SHP77 (cell line): Measurements from ENCODE around the gene RPL13.
A peak's percentile ranks its signal among the peaks of the same experiment; 100 is the strongest.

Experiments used
- DNase-seq, 2 experiments: peaks; one replicate each; lab custom pipeline; 2025; lab: John Stamatoyannopoulos, UW

RPL13 gene

DNA sequence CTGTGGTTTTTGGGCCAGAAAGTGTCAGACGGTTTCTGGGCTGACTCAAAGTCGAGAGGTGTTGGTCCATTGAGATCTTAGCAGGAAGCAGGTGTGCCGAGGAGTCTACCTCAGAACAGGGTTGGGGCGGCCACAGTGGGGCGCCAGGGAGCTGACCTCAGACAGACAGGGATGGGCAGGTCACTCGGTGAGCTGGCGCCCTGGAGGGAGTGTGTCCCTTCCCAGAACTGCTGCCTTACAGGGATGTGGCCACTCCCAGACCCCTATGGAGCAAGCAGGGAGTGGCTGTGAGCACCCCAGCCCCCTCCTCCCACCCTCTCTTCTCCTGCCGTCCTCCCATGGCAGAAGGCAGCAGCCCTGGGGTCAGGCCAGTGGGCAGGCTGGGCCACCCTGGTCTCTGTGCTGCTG is 39.0 kb downstream of the RPL13 start:
- DNase-seq, result peak; percentile 77 to 79

DNA sequence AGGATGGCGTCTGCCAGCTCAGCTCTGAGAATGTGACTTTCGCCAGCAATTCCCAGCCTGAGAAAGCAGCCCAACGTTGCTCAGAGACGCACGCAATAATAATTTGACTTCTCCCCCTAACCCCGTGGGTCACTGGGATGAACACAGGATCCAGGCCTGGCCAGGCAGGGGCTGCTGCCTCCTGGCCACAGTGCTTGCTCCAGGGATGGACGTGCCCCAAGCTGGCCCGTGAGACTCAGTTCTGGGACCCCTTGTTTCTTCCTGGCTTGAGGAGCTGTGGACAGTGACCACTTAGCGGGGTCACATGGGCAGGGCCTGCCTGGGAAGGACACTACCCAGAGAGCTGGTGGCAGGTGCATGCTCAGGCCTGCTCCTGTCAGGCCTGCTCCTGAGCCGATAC is 39.4 kb downstream of the RPL13 start:
- DNase-seq, result no peak

DNA sequence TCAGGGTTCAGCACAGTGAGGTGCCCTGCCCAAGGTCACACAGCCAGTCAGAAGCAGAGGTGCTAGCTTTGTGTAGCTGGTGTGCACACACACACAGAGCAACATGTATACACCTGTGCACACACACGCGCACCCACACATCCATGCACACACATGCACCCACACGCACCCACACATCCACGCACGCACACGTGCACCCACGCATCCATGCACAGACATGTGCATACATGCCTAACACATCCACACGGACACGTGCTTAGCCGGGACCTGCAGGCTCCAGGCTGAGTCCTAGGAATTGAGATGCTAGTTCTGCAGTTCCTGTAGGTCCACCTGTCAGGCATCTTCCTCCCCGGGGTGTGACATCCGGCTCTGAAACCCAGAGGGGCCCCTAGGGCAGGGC is 39.9 kb downstream of the RPL13 start:
- DNase-seq, result no peak

DNA sequence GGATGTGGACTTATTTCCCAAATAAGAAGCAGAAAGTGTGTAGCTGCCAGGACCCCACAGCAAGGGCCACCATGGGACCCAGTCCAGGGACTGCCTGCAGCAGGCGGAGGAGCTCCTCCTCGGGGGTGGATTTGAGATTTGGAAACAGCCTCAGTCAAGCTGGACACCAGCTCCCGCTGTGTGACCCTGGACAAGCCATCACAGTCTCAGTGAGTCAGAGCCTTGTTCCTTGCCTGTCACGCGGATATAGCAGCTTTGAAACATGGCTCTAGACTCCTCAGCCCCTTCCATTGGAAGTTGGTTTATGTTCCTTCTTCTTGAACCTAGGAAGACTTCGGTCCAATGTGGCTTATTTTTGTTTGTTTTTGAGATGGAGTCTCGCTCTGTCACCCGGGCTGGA is 40.5 kb downstream of the RPL13 start:
- DNase-seq, result no peak

DNA sequence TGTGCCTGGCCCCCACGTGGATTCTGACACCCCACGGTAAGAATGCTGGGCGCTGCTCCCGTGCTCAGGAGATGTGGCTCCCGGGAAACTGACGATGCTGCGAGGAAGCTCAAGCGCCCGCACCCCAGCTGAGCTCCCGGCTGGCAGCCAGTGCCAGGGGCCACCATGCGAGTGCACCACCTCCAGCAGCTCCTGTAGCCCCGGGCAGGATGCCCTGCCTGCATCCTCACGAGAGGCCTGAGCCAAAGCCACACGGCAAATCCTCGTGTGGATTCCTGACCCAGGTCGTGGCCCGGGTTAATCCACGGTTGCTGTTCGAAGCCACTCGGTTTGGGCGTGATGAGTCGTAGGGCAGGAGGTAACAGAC is 41.4 kb downstream of the RPL13 start:
- DNase-seq, result no peak

DNA sequence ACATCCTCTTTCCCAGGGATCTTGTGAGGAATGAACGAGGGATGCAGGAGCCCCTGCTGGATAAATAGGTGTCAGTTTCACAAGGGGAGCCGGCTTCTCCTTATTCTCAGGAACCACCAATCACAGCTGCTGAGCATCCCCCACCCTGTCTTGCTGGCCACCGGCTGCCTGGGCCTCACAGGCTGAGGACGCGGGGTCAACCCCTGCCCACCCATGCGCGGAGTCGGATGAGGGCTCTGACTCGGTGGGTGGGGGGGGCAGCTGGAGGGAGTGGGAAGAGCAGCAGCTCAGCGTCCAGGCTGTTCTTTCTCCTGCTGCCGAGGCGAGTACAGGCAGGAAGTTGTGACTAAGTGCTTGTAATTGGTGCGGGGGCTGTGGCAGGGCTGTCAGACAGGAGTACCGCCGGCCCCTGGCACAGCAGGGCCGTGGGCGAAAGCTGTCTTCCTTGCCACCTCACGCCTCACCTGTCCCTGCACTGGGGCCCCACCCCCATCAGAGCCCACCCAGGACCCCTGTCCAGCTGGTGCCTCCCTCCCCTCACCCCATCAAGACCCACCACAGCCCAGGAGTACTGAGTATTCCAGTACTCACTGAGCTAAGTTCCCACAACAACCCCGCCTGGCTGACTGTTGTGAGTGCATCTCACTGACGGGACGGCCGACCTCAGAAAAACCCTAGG is 41.9 kb downstream of the RPL13 start:
- DNase-seq, result peak; percentile 18 to 38

DNA sequence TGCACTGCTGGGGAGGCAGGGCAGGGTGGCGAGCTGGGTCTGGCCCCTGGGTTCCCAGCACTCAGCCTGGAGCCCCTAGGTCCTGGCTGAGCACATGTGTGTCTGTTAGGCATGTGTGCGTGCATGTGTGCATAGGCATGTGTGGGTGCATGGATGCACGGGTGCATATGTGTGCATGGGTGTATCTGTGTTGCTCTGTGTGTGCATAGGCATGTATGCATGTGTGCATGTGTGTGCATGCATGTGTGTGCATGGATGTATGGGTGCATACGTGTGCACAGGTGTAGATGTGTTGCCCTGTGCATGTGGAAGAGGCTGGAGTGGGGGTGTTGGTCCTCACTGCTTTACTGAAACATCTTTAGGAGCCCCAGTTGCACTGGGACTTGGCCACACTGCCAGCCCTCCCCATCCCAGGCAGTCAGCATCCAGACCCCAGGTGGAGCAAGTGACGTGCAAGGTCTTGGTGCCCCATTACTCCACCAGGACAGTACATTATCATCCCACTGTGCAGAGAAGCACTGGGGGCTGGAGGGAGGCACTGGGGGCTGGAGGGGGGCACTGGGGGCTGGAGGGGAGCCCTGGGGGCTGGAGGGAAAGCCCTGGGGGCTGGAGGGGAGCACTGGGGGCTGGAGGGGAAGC is 42.6 kb downstream of the RPL13 start:
- DNase-seq, result no peak

DNA sequence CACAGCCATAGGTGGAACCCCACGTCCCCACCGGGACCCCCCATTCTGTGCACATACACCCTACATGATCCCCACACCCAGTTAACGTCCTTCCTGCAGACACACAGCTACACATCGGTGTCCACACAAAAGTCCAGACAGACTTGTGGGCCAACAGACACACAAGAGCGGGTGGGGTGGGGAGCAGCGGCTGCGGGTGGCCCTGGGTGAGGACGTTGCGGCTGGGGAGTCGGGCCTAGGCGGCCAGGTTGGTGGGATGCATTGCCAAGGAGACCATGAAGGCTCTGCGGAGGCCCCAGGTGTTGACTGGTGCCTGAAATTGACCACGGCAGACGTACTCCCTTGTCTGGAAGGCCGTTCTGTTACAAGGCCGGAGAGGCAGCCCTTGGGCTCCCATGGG is 44.3 kb downstream of the RPL13 start:
- DNase-seq, result no peak

DNA sequence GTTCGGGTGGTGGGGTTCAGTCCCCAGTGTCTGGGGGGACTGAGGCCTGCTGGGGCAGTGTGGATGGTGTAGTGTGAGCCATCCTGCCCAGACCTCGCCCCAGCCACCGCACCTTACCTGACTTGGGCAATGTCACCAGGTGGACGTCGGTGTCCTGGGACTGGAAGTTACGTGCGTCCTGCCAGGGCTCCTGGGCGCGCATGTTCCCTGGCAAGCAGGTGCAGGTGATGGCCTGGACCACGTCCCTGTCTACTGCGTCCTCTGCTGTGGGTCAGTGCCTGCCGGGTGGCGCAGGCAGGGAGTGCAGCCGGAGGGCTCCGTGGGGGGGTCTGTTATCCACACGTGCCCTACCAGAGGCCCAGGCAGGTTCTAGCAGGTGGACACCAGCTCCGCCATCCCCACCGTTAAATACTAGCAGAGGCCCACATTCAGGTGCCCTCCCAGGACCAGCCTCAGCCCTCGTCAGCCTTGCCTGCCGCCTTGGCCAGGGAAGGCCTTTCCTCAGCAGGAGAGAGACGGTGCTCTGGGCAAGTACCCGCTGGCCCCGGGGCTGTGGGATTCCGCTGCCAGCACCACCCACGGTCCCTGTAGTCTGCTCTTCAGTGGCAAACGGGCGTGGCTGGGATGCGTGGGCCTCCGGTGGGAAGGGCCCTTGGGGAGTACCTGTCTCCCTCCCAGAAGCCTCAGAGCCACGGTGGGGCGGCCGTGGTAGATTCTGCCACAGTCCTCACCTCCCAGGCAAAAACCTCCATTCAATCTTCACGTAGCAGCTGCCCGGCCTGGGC is 44.9 kb downstream of the RPL13 start:
- DNase-seq, result no peak

DNA sequence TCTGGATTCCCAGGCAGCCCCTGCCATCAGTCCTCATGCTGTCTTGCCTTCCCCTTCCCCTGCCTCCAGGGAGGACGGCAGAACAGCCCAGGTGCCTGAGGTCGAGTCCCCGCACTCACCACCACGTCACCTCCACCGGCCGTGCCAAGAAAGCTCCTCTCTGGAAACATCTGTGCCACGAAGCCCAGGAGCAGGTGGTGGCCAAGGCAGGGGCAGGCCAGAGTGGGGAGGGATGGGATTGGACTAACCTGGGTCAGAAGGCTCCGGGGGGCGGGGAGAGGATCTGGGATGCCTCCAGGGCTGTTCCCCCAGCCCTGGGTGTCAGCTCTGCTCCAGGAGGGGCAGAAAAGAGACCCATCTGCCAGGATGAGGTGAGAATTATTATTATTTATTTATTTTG is 45.5 kb downstream of the RPL13 start:
- DNase-seq, result peak; percentile 87 to 89

DNA sequence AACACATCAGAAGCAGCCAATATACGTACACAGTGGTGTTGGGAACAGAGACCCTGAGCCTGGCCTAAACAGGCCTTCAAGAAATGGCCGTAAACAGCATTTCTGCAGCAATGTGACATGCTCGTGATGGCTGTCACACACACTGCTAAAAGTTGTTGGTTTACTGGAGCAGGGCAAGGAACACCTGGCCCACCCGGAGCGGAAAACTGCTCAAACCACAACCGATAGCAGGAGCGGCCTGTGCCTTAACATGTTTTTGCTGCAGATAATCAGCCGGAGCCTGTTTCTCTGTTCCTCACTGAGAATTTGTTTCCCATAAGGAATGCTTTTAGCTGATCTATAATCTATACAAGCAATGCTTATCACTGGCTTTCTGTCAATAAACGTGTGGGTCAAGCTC is 47.0 kb downstream of the RPL13 start:
- DNase-seq, result no peak

DNA sequence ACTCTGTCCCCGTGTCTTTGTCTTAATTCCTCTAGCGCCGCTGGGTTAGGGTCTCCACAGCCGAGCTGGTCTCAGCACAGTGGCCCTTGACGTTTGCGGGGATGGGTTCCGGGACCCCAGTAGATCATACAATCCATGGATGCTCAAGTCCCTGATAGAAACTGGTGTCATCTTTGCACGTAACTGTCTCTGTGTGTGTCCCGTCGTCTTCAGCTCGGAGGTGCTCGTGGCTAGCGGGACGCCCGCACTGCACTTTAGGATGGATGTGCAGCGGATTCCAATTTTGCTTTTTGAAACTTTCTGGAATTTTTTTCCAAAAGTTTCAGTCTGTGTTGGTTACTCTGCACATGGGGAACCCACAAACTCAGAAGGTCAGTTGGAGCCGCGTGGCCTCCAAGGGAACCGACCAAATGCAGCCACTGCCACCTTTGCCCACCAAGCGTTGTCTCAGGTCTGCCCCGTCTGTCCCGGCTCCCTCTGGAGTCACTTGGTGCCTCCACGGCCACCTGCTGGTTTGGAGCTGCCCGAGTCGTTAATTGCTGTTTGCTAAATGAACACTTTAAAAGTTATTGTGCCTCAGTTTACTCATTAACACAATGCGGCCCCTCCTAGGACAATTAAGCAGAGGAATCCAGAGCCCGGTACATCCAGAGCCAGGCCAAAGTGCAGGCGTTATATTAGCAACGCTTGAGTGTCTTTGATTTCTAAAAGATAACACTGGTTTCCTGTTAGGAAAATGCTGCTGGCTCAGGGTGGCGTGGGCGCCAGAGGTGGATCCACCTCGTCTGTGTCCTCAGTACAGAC is 47.7 kb downstream of the RPL13 start:
- no peak for DNase-seq

DNA sequence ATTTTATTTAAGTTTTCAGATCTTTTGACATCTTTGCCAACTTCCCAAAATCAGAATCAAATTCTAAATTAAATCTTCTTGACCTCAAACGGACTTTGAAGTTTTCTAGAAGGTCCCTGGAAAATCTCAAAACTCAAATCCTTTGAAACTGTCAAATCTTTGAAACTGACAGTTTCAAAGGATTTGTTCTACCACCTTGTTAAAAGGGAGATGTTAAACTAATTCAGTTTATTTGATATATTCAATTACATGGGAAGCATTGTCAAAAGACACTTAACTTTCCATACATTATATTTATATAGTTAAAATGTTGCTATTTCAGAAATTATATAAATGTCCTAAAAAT is 49.6 kb downstream of the RPL13 start:
- no peak for DNase-seq

DNA sequence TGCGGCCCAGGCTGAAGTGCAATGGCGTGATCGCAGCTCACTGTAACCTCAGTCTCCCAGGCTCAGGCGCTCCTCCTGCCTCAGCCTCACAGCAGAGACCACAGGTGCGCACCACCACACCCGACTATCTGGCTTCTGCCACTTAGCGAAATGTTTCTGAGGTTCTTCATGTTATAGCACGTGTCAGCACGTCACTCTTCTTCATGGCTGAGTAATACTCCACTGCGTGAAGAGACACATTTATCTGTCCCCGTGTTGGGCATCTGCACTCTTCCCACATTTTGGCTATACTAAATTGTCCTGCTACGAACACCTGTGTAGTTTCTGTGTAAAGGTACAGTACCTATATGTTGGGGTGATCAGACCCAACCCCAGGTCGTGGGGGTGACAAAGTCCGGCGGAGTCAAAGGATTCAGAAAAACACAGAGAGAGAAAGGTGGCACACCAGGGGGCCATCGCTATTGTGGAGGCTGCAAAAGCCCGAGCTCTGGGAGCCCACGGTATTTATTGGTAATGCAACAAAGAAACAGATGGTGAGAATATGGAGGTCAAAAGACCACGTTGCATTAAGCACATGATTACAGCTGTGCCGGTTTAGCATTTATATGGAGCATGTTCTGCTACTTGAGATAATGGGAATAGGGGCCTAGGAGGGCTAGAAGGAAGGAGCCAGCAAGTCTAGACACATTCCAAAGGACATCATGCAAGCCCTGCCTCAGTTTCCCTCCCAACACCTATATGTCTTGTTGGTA is 52.1 kb downstream of the RPL13 start:
- no peak for DNase-seq

DNA sequence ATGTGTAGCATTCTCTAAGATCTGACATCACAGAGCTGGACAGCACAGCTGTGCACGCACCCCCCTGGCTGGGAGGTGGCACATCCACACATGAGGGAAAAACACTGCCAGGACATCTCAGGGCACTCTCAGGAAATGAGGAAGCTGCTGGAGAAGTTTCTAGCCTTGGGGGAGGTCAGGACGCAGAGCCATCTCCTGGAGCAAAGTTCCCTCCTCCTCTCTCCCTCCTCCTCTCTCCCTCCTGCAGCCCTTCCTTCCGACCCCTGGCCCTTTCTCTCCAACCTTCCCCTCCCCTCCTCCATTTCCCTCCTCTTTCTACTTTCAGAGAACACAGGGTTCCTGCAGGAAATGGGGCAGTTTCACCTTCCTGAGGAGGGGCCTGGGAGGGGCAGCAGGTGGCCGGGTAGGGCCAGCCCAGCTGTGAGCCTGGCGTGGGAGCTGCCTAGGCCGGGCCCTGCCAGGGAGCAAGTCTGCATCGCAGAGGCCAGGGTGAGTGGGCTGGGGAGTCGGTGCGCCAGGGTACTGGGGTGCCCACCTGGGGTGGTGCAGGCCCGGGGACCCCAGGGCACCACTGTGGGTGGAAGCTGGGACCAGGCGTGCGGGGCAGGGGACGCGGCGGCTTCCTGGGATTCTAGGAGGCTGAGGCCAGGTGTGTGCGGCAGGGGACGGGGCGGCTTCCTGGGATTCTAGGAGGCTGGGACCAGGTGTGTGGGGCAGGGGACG is 52.9 kb downstream of the RPL13 start, which contains the start of gene DPEP1:
DPEP1 (plus strand) TSS at position 412 of the 723 bp plus-strand sequence. CDS start 16,769 bp downstream, outside the sequence.
- no peak for DNase-seq

DNA sequence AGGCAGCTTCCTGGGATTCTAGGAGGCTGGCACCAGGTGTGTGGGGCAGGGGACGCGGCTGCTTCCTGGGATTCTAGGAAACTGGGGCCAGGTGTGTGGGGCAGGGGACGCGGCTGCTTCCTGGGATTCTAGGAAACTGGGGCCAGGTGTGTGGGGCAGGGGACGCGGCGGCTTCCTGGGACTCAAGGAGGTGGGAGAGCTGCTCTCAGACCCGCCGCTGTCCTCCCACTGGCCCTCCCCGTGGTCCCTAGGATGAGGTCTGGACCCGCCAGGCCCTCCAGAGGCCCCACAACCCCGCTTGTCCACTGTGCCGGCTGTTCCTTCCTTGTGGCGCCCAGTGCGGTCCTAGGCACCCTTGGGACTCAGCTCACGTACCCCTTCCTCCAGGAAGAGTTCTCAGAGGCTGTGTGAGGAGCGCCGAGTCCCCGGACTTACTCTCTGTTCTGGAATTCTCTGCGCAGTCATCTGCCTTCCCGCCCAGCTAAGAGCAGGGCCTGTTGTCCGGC is 53.5 kb downstream of the RPL13 start:
- DNase-seq, result no peak
